DMS153 treated with DMSO at 0.1 percent for 48 hours (cell line): ENCODE measurements around the gene CYYR1.

Experiments used
- DNase-seq: peaks from one replicate; lab custom pipeline; 2025; ENCODE audit not compliant: unreplicated experiment; lab: John Stamatoyannopoulos, UW

The CYYR1 gene

DNA sequence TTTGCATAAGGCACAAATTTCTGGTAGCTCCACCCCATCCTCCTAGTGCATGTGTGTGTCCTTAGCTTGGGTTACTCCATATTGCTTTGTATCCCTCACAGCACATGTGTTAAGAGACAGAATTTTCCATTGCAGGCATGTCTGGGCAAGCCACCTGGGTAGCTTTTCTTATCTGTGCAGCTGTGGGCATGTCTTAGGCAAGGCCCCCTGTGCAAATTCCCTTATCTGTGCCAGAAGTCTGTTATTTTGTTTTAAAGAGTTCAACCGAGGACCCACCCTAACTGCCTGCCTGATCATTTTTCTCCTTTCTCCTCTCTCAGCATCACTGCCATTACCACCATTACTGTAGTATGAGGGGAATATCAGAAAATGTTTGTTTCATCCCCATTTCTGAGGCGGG, 131.9 kb downstream of the CYYR1 start:
- no peak for DNase-seq

DNA sequence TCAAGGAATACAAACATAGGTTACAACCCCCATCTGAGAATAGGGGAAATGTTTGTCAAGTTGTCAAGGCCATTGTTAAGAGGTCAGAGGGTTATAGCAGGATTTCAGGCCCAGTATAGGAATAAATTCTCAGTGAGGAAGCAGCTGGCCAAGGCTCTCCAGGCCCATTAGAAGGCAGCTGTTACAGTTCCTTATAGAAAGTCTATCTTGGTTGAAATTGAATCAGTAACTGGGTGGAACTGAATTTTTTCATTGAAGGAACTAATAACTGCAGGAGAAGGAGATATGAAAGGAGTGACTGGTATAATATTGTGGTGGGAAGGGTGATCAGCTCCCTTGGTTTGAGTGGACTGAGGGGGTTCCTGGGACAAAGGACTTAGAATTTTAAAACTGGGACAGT, 134.1 kb downstream of the CYYR1 start:
- no peak for DNase-seq

DNA sequence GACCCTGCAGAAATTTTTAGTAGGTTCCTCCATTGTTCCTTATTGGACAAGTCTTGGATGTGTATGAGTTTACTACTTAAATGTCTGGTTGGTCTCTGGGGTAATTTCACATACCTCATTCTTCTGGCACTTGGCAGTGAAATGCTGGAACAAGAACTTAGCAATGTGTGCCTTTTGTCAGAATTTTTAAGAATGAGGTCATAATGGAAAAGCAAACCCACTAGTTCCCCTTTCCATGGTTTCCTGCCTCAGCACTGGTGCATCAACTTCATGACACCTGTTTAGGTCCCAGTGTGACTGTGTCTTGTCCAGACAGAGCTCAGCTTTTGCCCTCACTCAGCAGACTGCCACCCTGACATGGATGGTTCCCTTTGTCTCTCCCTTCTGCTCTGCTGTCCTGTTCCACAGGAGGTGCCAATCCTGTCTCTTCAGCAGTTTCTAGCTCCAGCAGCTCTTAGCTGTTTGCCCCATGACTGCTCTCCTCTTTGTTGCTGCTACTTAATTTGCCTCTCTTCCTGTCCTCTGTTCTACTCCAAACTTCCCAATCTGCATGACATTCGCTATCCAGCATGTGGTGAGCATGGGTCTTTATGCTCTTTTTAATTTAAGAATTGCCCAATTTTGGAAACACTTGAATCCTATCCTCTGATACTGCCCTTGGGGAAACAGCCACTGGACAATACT, 135.6 kb downstream of the CYYR1 start:
- DNase-seq = no peak

DNA sequence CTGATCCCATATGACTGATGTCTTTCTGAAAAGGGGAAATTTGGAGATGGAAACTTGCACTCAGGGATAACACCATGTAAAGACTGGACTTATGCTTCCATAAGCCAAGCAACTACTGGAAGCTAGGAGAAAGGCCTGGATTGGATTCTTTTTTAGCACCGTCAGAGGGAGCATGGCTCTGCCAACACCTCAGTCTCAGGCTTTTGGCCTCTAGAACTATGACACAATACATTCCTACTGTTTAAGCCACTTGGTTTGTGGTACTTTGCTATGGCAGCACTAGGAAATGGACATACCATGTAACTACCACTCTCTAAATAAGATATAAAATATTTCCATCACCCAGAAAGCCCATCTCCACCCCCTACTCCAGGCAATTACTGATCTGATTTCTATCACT, 139.7 kb downstream of the CYYR1 start:
- DNase-seq = no peak

DNA sequence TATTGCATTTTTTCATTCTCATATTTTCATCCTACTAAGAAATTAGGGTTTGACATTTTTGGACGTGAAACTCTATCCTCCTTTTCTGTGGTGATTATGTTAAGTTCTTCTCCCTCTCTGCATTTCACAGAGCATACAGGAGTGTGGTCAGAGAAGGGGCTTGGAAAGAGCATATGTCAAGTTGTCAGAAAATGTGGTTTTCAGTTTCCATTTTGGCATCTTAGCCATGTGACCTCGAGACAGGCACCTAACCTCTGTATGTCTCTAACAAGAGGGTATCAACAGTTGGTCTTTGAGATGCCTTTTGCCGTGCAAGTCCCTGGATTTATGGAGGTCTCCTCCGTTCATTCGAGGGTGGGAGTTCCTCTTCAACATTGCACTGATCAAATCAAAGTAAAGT, 140.7 kb downstream of the CYYR1 start:
- DNase-seq = no peak

DNA sequence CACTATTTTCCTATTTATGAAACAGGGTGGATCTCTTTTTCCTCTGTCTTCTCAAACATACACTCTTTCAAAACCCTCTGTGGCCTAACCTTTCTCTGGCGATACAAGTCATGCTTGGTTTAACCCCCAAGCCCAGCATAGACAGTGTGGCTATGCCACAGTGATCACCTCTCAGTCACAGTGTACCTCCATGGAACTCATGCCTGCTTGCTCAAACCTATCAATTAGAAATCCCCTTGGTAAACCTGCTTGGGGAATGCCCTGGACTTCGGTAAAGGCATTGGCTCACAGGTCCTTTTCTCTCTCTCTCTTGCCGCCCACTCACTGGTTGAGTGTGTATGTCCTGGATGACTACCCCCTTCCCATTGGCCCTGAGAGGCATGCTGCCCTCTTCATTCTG, 147.5 kb downstream of the CYYR1 start:
- DNase-seq = no peak

DNA sequence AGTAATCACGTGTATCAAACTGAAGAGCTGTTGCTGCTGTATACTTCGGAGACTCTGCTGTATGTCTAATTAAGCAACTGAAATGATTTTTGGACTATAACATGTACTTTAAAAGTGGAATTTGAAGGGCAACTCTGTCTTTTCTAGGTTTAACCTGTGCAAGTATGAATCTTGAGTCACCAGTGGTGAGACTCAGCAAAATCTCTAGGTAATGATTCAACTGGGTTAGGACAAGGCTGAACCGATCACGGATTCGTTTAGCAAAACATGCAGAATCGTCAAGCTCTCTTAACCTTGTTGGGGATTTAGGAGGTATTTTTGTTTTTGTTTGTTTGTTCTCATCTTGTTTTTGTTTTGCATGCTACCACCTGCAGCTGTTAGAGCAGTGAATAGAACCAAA, 149.6 kb downstream of the CYYR1 start:
- no peak for DNase-seq

DNA sequence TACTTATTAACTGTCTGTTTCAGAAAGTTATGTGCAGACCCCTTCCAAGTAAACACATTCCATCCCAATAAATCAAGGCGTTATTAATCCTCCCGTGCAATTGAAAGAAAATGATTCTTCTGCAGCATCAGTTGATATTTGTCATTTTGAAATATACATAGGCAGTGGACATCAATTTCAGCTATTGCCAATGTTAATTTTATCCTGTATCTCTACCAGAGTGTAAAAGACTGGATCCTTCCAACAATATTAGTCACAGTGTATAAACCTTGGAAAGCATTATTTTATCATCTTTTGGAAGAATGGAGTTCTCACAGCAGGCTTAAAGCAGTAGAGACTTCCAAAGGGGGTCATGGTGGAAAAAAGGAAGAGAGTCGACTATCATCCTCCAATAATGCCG, 150.4 kb downstream of the CYYR1 start:
- DNase-seq = no peak

DNA sequence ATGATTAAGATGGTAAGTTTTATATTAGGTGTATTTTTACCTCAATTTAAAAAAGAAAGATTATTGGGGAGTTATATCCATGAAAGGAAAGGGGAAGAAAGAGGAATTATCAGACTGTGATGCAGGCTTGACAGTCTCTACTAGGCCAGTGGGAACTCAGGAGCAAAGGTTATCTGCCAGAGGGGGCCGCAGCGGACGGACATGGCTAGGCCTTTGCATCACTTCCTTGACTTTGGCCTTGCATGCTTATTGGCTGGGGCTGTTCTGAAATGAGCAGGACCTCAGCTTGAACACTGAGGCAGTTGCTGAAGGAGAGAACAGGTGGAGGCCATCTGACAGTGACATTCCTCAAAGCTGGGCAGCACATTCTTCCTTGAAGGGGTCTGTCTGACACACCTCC, 150.9 kb downstream of the CYYR1 start:
- DNase-seq = no peak

DNA sequence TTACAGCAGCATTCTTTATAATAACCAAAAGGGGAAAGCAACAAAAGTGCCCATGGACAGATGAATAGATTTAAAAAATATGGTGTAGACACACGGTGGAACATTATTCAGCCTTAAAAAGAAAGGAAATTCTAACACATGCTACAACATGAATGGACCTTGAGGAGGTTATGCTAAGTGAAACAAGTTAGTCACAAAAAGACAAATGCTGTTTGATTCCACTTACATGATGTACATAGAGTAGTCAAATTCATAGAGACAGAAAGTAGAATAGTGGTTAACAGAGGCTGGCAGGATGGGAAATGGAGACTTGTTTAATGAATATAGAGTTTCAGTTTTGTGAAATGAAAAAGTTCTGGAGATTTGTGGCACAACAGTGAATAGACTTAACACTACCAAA, 151.4 kb downstream of the CYYR1 start:
- DNase-seq = no peak
